Nephron progenitor cell (in vitro differentiated cells): Measurements from ENCODE around the gene ZNF677.
"Not testable (repeated sequence)": the region's sequence is repeated elsewhere in the genome, so short reads cannot be mapped to it uniquely, and the experiment has no call there.

ENCODE experiments used
- DNase-seq: peaks from one replicate; pipeline ENCODE4 v3.0.0; 2021
- H3K27ac Mint-ChIP-seq: 2 replicates; pipeline ENCODE4 v1.8.0; 2021; ENCODE audit warnings: mild to moderate bottlenecking, moderate library complexity, mixed read lengths
- H3K27me3 Mint-ChIP-seq: 2 replicates; pipeline ENCODE4 v1.8.0; 2021; ENCODE audit warnings: mild to moderate bottlenecking, low read depth, mixed read lengths; ENCODE audit not compliant: poor library complexity
- H3K36me3 Mint-ChIP-seq: 2 replicates; pipeline ENCODE4 v1.8.0; 2021; ENCODE audit warnings: low read depth, mixed read lengths
- H3K4me1 Mint-ChIP-seq: 2 replicates; pipeline ENCODE4 v1.8.0; 2021; ENCODE audit warnings: mixed read lengths
- H3K4me3 Mint-ChIP-seq: 2 replicates; pipeline ENCODE4 v1.8.0; 2021; ENCODE audit warnings: mild to moderate bottlenecking, moderate library complexity, mixed read lengths
- H3K9me3 Mint-ChIP-seq: 2 replicates; pipeline ENCODE4 v1.8.0; 2021; ENCODE audit warnings: mild to moderate bottlenecking, moderate library complexity, mixed read lengths
- TF ChIP-seq, protein P1 (sequence below): fragments of 200-600 bp; sonication (generic); IDR thresholded peaks from 2 replicates; pipeline ENCODE4 v1.5.0; 2021; ENCODE audit warnings: antibody characterized with exemption

Gene ZNF677

DNA sequence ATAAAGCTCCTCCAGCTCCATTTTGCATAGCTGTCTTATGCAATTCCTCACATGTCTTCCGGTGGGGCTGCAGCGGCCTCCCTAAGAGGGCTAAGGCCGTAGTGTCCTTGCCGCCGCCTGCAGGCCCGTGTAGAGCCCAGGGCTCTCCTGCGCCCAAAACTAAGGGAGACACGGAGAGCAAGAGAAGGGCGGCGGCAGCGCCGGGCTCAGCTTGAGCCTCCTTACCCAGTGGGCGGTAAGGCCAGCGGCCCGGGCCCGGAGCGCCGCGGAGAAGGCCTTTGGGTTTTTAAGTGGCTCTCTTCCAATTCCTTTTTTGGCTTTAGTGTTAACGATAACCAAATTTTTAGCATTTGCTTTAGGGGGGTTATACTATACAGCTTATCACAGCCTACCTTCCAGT lies 30.1 kb downstream of the ZNF677 start:
- H3K9me3 Mint-ChIP-seq: peaks cover 82% of the 10 kb centered on the region
- no peak for DNase-seq
- peaks cover 34% of the 10 kb centered on the region for H3K36me3 Mint-ChIP-seq

DNA sequence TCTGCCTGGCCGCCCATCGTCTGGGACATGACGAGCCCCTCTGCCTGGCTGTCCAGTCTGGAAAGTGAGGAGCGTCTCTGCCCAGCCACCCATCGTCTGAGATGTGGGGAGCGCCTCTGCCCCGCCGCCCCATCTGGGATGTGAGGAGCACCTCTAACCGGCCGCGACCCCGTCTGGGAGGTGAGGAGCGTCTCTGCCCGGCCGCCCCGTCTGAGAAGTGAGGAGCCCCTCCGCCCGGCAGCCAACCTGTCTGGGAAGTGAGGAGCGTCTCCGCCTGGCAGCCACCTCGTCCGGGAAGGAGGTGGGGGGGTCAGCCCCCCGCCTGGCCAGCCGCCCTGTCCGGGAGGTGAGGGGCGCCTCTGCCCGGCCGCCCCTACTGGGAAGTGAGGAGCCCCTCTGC lies 32.0 kb downstream of the ZNF677 start:
- H3K27me3 Mint-ChIP-seq, H3K27ac Mint-ChIP-seq, H3K4me1 Mint-ChIP-seq, DNase-seq, H3K4me3 Mint-ChIP-seq: not testable (repeated sequence)
- peaks cover 80% of the 10 kb centered on the region for H3K9me3 Mint-ChIP-seq
- peaks cover 29% of the 10 kb centered on the region for H3K36me3 Mint-ChIP-seq

More for the DNA sequence above, 30.1 kb downstream of the ZNF677 start:
- Mint-ChIP-seq H3K27me3 (no peaks in the 10 kb centered on the region), H3K27ac (no peak overlapping the region), H3K4me1 (no peaks in the 10 kb centered on the region), H3K4me3 (no peak overlapping the region)
- TF ChIP-seq, protein P1, sequence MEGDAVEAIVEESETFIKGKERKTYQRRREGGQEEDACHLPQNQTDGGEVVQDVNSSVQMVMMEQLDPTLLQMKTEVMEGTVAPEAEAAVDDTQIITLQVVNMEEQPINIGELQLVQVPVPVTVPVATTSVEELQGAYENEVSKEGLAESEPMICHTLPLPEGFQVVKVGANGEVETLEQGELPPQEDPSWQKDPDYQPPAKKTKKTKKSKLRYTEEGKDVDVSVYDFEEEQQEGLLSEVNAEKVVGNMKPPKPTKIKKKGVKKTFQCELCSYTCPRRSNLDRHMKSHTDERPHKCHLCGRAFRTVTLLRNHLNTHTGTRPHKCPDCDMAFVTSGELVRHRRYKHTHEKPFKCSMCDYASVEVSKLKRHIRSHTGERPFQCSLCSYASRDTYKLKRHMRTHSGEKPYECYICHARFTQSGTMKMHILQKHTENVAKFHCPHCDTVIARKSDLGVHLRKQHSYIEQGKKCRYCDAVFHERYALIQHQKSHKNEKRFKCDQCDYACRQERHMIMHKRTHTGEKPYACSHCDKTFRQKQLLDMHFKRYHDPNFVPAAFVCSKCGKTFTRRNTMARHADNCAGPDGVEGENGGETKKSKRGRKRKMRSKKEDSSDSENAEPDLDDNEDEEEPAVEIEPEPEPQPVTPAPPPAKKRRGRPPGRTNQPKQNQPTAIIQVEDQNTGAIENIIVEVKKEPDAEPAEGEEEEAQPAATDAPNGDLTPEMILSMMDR: no peak

DNA sequence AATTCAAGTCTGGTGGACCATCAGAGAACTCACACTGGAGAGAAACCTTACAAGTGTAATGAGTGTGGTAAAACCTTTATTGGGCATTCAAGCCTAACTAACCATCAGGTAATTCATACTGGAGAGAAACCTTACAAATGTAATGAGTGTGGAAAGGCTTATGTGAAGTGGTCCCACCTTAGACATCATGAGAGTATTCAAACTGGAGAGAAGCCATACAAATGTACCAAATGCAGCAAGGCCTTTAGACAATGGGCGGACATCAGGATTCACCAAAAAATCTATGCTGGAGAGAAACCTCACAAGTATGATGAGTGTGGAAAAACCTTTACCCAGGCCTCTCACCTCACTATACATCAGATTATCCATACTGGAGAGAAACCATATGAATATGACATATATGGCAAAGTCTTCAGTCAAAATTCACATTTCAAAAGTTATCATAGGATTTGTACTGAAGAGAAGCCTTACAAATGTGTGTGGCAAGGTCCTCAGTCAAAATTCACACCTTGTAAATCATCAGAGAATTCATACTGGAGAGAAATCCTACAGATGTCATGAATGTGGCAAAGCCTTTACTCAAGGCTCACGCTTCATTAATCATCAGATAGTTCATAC lies 41.9 kb downstream of the ZNF677 start:
- no peak overlapping the region for H3K4me3 Mint-ChIP-seq

DNA sequence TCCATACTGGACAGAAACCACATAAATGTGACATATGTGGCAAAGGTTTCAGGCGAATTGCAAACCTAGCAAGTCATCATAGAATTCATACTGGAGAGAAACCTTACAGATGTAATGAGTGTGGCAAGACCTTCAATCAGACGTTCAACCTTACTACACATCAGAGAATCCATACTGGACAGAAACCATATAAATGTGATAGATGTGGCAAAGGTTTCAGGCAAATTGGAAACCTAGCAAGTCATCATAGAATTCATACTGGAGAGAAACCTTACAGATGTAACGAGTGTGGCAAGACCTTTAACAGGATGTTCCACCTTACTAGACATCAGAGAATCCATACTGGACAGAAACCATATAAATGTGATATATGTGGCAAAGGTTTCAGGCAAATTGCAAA lies 43.1 kb downstream of the ZNF677 start:
- not testable (repeated sequence) for H3K4me1 Mint-ChIP-seq, H3K27ac Mint-ChIP-seq, H3K27me3 Mint-ChIP-seq, H3K4me3 Mint-ChIP-seq, DNase-seq
- Mint-ChIP-seq H3K9me3 (peaks cover 97% of the 10 kb centered on the region), H3K36me3 (peaks cover 78% of the 10 kb centered on the region)

More for the DNA sequence above, 41.9 kb downstream of the ZNF677 start:
- H3K27ac Mint-ChIP-seq: no peak overlapping the region
- H3K36me3 Mint-ChIP-seq: peaks cover 68% of the 10 kb centered on the region
- TF ChIP-seq, protein P1: no peak
- H3K9me3 Mint-ChIP-seq: peaks cover 97% of the 10 kb centered on the region
- peaks cover 7% of the 10 kb centered on the region for H3K27me3 Mint-ChIP-seq
- DNase-seq: no peak
- no peaks in the 10 kb centered on the region for H3K4me1 Mint-ChIP-seq

DNA sequence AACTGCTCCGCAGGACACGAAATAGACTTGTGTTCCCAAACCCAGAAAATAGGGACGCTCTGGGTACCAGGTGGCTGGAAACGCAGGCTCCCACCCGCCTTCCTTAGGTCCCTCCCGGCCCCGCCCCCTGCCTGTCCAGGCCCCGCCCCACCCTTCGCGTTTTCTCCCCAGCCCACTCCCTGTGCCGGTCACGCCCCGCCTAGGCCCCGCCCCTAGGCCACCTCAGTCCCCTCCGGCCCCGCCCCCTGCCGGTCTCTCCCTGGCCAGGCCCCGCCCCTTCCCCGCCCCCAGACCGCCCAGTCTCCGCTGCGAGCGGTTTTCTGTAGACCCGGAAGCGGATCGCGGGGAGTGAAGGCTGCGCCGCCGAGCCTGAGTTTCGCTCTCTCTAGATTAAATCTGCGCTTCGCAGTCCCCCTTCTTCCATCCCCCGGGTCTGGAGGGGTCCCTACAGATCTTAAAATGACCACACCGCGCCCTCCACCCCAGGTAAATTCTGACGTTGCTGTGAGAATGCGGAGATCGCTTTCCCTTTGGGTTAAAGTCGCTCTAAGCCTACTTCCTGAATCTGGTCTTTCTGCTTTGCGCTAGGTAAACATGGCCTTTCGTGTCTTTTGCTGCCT lies 57.8 kb downstream of the ZNF677 start:
- TF ChIP-seq, protein P1: no peak
- peaks cover 45% of the 10 kb centered on the region for H3K36me3 Mint-ChIP-seq
- peaks cover 82% of the 10 kb centered on the region for H3K9me3 Mint-ChIP-seq
- DNase-seq: peak; percentile 100
- peaks cover 26% of the 10 kb centered on the region for H3K27me3 Mint-ChIP-seq
- peaks cover 32% of the 10 kb centered on the region for H3K4me1 Mint-ChIP-seq
- peak overlapping the region; percentile 94 for H3K27ac Mint-ChIP-seq
- peak overlapping the region; percentile 99 for H3K4me3 Mint-ChIP-seq

DNA sequence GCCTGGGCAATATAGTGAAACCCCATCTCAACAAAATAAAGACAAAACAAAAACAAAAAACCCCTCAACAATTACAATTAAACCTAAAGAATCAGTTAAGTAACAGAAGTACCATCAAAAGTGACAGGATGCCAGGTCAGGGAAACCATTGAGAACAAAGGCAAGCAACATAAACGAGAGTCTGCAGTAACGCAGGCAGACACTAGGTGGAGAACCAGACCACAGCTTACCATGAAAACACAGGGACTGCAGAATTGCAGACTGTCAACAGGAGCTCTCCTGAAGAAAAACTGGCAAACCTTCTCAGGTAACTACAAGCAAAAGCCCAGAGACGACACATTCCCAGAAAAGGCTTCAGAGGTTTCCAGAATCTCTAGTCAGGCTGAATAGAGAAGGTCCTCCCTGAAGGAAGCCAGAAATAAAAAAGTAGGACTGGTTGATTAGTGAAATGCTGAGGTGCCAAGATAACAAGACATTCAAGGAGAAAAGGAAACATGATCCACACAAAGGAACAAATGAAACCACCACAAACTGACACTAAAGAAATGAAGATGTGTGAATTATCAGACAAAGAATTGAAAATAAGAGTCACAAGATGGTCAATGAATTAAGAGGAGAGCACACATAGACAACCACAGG lies 59.3 kb downstream of the ZNF677 start:
- peaks cover 33% of the 10 kb centered on the region for H3K4me1 Mint-ChIP-seq
- H3K4me3 Mint-ChIP-seq: peak overlapping the region; percentile 60
- TF ChIP-seq, protein P1: peak; percentile 87
- H3K27ac Mint-ChIP-seq: no peak overlapping the region
- peaks cover 82% of the 10 kb centered on the region for H3K9me3 Mint-ChIP-seq
- DNase-seq: peak; percentile 72
- peaks cover 27% of the 10 kb centered on the region for H3K27me3 Mint-ChIP-seq
- H3K36me3 Mint-ChIP-seq: peaks cover 47% of the 10 kb centered on the region
